Prostate gland (tissue), 2 donors: ENCODE measurements around the gene RCAN1.

ENCODE experiments used
- CTCF ChIP-seq, 4 experiments: fragments of 200-600 bp in 2 of 4; fragments of 450-650 bp in 2 of 4; sonication (generic) in 2 of 4; IDR thresholded peaks; 1 replicate in 3 of 4; 2 replicates in 1 of 4; pipeline ENCODE4 v1.5.1; 2016 to 2019; ENCODE audit warnings: antibody characterized with exemption in 4 of 4, mild to moderate bottlenecking in 2 of 4, moderate library complexity in 2 of 4
- POLR2A ChIP-seq: fragments of 450-650 bp; IDR thresholded peaks from one replicate; pipeline ENCODE4 v1.6.1; 2016; ENCODE audit warnings: antibody characterized with exemption, mild to moderate bottlenecking

DNA sequence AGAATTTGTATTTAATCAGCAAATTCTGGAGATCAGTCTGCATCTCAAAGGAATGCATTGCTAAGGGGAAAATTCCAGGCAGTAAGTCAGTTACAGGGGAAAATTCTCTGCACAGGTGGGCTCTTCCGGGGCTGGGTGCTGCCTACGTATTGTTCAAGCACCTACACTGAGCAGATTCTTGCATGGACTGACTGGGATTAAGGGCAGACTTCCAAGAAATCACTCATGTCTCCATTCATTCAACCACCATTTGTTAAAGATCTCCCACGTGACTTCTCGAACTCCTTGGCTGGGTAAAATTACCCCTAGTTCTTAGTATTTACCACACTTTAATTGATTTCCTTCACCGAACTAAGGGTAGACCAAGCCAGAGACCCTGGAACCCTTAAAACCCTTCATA, 74.7 kb downstream of the RCAN1 start:
- TF ChIP-seq CTCF (IDR thresholded peaks at IDR 0.05) (no peak), POLR2A (no peak)
